22Rv1 (cell line): ENCODE data around the gene MND1.

Source experiments
- H3K27ac ChIP-seq: fragments of 450-650 bp; 2 replicates; pipeline ENCODE4 v1.5.1; 2017
- ZFX ChIP-seq: fragments of 450-650 bp; IDR thresholded peaks from 2 replicates; pipeline ENCODE4 v1.6.1; 2017; ENCODE audit warnings: antibody characterized with exemption, borderline replicate concordance
- TF ChIP-seq, protein P1 (sequence below): fragments of 450-650 bp; IDR thresholded peaks from 2 replicates; pipeline ENCODE4 v1.5.1; 2017; ENCODE audit warnings: mild to moderate bottlenecking

Gene MND1

GRCh38 chr4:153346563-153346962, 2.1 kb downstream of the MND1 start:
- H3K27ac ChIP-seq: no peak overlapping the region
- no peak for TF ChIP-seq ZFX
- TF ChIP-seq, protein P1, sequence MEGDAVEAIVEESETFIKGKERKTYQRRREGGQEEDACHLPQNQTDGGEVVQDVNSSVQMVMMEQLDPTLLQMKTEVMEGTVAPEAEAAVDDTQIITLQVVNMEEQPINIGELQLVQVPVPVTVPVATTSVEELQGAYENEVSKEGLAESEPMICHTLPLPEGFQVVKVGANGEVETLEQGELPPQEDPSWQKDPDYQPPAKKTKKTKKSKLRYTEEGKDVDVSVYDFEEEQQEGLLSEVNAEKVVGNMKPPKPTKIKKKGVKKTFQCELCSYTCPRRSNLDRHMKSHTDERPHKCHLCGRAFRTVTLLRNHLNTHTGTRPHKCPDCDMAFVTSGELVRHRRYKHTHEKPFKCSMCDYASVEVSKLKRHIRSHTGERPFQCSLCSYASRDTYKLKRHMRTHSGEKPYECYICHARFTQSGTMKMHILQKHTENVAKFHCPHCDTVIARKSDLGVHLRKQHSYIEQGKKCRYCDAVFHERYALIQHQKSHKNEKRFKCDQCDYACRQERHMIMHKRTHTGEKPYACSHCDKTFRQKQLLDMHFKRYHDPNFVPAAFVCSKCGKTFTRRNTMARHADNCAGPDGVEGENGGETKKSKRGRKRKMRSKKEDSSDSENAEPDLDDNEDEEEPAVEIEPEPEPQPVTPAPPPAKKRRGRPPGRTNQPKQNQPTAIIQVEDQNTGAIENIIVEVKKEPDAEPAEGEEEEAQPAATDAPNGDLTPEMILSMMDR: no peak

- H3K27ac ChIP-seq: no peak overlapping the region
- TF ChIP-seq ZFX: no peak
- TF ChIP-seq, protein P1: no peak
Observed at GRCh38 chr4:153347117-153347516, 2.6 kb downstream of the MND1 start.

DNA sequence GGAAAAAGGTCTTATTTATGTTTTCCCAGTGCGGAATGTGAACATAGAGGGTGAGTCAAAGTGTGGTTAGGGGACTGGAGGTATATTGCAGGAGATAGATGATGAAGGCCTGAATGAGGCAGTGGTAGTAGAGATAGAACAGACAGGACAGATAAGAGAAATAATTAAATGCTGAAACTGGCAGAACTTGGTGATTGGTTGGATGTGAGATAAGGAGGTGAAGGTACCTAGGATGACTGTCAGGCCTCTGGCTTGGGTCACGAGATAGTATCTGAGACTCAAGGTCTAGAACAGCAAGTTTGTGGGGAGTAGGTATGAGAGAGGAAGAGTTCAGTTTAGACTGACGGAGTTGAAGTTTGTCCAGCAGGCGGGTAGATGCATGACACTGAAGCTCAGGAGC, 3.5 kb downstream of the MND1 start:
- TF ChIP-seq, protein P1: no peak
- no peak overlapping the region for H3K27ac ChIP-seq

- no peak overlapping the region for H3K27ac ChIP-seq
- no peak for TF ChIP-seq ZFX
- TF ChIP-seq, protein P1: no peak
Observed at GRCh38 chr4:153349206-153349805, 4.8 kb downstream of the MND1 start.

GRCh38 chr4:153362184-153362583, 17.7 kb downstream of the MND1 start:
- H3K27ac ChIP-seq: no peak overlapping the region
- no peak for TF ChIP-seq ZFX
- TF ChIP-seq, protein P1: no peak

DNA sequence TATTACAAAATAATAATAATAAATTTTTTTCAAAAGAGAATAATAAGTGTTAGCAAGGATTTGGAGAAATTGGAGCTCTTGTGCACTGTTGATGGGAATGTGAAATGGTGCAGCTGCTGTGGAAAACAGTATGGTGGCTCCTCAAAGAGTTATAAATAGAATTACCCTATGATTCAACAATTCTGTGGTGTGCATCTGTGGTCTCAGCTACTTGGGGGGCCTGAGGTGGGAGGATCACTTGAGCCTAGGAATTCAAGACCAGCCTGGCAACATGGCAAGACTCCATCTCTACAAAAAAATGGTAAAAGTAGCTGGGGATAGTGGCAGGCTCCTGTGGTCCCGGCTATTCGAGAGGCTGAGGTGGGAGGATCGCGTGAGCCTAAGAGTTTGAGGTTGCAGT, 19.6 kb downstream of the MND1 start:
- no peak for TF ChIP-seq ZFX
- TF ChIP-seq, protein P1: no peak
- H3K27ac ChIP-seq: no peak overlapping the region

DNA sequence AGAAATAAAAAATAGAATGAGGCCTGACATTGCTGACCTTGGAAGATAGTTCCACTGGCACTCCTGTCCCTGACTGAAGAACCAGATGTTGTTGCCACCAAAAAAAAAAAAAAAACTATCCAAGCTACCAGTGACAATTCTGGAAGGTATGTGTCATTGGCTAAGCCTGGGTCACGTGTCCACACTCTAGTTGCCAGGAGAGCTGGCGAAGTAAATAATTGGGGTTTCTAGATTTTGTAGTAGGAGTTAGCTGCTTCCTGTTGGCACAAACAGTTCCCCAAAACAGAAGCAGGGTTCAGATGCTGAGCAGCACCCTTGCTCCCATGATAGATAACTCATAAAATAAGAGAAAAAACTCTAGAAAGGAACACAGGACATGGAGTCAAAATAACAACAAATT, 20.5 kb downstream of the MND1 start:
- no peak overlapping the region for H3K27ac ChIP-seq
- TF ChIP-seq, protein P1: no peak
- no peak for TF ChIP-seq ZFX
